Right renal pelvis (tissue), 4 donors: Measurements from ENCODE around the gene OR51A4. TPM values are rescaled to one million over a fixed set of nuclear protein-coding genes. Genes with fewer than 3 reads are reported as not detected.
"Not testable (repeated sequence)": the region's sequence is repeated elsewhere in the genome, so short reads cannot be mapped to it uniquely, and the experiment has no call there.

ENCODE experiments used
- DNase-seq, 4 donors: peaks; one replicate each; pipeline ENCODE4 v3.0.0-alpha.2; 2013; ENCODE audit warnings: low read depth in 4 of 4, low spot score in 3 of 4, missing footprints in 1 of 4
- polyA plus RNA-seq, 4 donors: library from polyadenylated mRNA; unstranded; fragments of 120-200 nt; gene quantifications; one replicate each; pipeline ENCODE4 v1.2.1, GENCODE V29; 2013; ENCODE audit not compliant: insufficient read length in 4 of 4

OR51A4 gene, protein sequence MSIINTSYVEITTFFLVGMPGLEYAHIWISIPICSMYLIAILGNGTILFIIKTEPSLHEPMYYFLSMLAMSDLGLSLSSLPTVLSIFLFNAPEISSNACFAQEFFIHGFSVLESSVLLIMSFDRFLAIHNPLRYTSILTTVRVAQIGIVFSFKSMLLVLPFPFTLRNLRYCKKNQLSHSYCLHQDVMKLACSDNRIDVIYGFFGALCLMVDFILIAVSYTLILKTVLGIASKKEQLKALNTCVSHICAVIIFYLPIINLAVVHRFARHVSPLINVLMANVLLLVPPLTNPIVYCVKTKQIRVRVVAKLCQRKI
- not detected for polyA plus RNA-seq

GRCh38 chr11:4947505-4947904 lies at the start of gene OR51A4:
Gene OR51A4, minus strand, starts transcription at chr11:4947605. Its CDS starts 505 bp downstream, at chr11:4947100.
- no peak for DNase-seq

- no peak for DNase-seq
These were observed 47.1 kb upstream of the OR51A4 start, which contains the start of gene OR51L1 for GRCh38 chr11:4994551-4994950. Gene OR51L1, plus strand, starts transcription at chr11:4994851. Its CDS starts 4,132 bp downstream, at chr11:4998983.

GRCh38 chr11:4991060-4991459 lies 43.7 kb upstream of the OR51A4 start:
- DNase-seq: no peak

- peak; percentile 25 to 79 (median 60) for DNase-seq
These were observed 36.4 kb upstream of the OR51A4 start for GRCh38 chr11:4983841-4984240.

DNA sequence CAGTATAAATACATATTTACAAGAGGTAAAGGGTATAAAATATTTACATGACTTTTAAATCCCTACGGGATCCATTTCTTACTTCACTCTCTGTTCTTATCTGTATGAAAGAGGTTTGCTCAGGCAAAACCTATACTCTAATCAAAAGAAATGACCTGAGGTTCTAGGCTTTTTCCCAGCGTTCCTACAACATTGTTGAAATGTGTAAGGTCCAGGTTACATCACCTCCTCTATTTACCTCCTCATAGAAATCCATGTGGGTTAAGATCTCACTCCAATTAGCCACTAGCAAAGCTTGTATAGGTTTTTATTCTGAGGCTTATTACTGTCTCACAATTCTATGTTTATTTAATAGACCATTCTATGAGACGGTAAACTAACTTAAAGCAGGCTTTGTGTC lies 35.3 kb upstream of the OR51A4 start:
- DNase-seq: no peak

DNA sequence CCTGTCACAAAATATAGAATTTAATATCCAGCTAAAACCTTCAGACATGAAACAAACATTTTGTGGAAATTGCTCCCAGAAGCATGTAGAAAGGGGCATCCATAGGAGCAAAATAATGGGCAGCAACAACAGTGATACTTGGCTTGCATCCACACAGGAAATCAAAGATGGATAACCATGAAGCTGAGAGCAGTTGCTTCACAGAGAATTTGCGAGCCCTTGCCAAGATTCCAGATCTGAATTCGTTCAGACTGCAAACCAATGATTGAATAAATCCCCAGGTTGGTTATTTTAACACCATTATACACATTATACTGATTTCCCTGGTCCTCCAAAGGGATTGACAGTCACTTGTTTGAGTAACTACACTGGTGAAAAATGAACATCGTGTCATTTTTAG lies 31.6 kb upstream of the OR51A4 start:
- DNase-seq: no peak

DNA sequence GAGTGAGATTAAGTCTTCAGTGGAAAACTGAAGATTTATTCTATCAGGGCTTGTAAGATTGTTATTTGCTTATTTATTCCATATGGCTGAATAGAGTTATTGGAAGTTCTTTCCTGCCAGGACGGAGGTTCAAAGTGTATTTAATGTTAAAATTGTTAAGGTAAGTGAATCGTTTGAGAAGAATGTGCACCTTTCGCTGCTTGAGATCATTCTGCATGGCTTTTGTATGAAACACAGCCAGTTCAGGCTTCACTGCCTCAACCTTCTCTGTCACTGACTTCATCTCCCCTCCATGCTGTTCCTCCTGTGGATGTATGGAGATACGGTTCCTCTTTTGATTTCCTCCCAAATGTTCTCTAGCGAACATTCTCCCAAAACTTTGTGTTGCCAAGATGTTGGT lies 28.0 kb upstream of the OR51A4 start:
- DNase-seq: no peak

DNA sequence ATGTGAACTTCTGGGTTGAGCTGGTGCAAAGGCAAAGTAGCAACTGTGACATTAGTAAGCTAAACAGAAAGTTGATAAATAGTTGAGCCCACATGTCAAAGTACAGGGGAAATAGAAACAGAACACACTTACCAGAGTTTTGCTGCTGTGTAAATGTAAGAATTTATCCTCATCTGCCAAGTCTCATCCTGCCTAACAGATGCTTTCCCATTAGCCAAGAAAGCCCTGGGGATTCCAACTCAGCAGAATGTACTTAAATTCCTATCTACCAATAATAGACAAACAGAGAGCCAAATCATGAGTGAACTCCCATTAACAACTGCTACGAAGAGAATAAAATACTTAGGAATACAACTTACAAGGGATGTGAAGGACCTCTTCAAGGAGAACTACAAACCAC lies 15.4 kb upstream of the OR51A4 start:
- no peak for DNase-seq

GRCh38 chr11:4960877-4961276 lies 13.5 kb upstream of the OR51A4 start:
- DNase-seq: no peak

DNA sequence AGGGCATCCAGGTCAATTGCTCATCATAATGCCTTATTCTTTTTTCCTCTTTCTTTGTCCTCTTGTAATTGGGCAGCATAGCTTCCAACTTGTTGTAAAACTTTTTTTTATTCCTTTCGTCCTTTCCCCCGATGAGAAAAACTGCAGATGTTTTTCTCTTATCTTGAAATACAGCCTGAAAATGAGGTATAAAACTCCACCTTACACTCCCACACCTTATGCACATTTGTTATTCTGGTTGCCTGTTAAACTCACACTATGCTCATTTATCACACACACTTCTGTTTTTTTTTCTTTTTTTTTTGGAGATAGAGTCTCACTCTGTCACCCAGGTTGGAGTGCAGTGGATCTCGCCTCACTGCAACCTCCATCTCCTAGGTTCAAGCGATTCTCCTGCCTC lies 10.0 kb upstream of the OR51A4 start:
- no peak for DNase-seq

GRCh38 chr11:4955613-4956012 lies 8.2 kb upstream of the OR51A4 start, which contains the start of gene OR51A2:
Gene OR51A2, minus strand, starts transcription at chr11:4955713. Its CDS starts 0 bp downstream, at chr11:4955713.
- not testable (repeated sequence) for DNase-seq

- DNase-seq: no peak
These were observed 10.7 kb downstream of the OR51A4 start for GRCh38 chr11:4936745-4937144.

- DNase-seq: no peak
These were observed 14.7 kb downstream of the OR51A4 start for GRCh38 chr11:4932751-4933150.

GRCh38 chr11:4926608-4927007 lies 20.8 kb downstream of the OR51A4 start:
- no peak for DNase-seq

GRCh38 chr11:4924239-4924638 lies 23.2 kb downstream of the OR51A4 start, which contains the start of gene OR51G1:
Gene OR51G1, minus strand, starts transcription at chr11:4924339. Its CDS starts 0 bp downstream, at chr11:4924339.
- no peak for DNase-seq

GRCh38 chr11:4922304-4922703 lies 25.1 kb downstream of the OR51A4 start:
- no peak for DNase-seq

GRCh38 chr11:4921796-4922195 lies 25.6 kb downstream of the OR51A4 start:
- DNase-seq: no peak

GRCh38 chr11:4919250-4919649 lies 28.2 kb downstream of the OR51A4 start, which contains the start of gene OR51G2:
Gene OR51G2, minus strand, starts transcription at chr11:4919350. Its CDS starts 3,687 bp downstream, at chr11:4915663.
- no peak for DNase-seq

DNA sequence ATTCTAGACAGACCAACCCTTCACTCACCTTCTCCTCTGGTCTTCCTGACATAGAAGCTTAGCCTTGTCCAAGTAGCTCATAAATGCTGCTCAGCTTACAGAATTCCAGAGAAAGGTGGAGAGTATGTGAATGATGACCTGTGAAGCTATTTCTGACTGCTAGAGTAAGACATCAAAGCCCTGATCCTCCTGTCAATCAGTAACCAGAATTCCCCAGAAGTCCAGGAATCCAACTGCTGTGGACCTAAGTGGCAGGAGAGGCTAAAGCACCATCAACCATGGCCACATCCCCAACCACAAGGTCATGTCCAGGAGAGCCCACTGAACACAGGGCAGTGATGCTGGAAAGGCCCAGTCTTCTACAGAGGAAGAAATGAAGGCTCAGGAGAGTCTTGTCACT lies 30.8 kb downstream of the OR51A4 start:
- peak in 3 of 4 donors; percentile 15 to 23 (median 18) for DNase-seq

GRCh38 chr11:4903484-4903883 lies 43.9 kb downstream of the OR51A4 start, which contains the start of gene OR51A7:
Gene OR51A7, plus strand, starts transcription at chr11:4903783. Its CDS starts 3,587 bp downstream, at chr11:4907370.
- DNase-seq: no peak
